ENCODE results near the gene UBAC2.
"Not testable (repeated sequence)": the region's sequence is repeated elsewhere in the genome, so short reads cannot be mapped to it uniquely, and the experiment has no call there.

UBAC2 gene

GRCh38 chr13:99378985-99379733, 178.5 kb downstream of the UBAC2 start:
- DNase-seq (ENCODE audit: low read depth in 3 of 3) = no peak

- DNase-seq (ENCODE audit: low read depth in 3 of 3) = no peak
These were observed 179.5 kb downstream of the UBAC2 start for GRCh38 chr13:99379856-99380801.

DNA sequence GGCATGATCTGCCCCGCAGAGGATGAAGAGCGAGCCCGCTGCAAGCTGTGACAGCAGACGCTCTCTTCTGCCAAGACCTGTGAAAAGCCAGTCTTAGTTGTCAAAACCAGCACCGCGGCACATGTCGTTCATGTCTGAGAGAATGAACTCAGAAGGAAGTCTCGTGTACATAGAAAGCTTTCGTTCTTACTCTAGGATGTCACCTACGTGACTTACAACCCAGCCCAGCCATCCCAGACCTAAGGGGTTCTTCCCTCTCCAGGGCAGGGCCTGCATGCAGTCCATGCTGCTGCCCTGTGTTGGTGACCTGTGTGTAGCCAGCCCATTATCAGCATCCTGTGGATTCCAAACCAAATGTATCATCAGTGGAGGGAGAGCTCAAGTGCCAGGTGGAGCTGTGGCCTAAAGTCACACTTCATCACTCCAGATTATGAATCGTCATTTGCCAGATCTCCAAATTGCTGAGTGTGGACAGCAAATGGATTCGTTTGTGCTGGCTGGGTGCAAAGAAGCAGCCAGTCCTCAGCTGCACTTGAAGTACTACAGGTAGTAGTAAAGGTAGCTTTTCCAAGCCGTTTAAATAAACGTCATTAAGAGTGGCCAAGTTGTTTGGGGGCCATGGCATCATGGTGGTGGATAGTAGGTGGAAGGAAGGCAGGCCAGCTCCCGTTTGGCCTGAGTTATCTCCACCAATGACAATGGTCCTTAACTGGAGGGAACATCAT, 180.4 kb downstream of the UBAC2 start:
- peak in 2 of 3 donors; percentile 58 to 63 for DNase-seq (ENCODE audit: low read depth in 3 of 3)

- no peak for DNase-seq (ENCODE audit: low read depth in 3 of 3)
These were observed 181.1 kb downstream of the UBAC2 start for GRCh38 chr13:99381766-99382165.

DNA sequence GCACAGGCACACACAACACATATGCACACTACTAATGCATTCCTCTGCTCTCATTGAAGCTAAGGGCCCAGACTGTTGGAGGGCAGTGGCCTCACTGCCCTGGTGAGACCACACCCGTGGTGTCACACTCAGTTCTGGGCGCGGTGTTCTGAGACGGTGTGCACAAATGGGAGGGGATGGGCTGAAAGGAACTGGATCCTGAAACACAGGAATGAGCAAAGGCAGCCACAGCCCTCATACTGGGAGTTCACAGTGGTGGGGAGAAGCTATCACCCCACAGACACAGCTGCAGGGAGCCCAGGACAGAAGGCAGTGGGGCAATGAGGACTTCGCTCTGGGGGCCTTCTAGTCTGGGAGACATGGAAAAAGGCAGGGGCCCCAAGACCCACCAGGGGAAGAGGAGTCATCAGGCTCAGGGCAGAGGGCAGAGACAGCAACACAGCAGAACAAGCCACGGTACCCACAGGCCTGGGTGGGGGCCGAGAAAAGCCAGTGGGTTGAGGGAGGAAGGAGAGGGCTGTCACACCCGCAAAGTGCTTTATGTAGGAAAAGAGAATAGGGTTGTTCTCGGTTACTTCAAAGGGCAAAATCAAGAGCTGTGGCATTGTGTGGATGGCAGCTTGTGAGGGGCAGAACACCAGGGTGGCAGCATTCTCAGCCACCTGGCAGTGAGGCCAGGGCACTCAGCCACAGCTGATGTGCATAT, 181.9 kb downstream of the UBAC2 start:
- no peak for DNase-seq (ENCODE audit: low read depth in 3 of 3)

DNA sequence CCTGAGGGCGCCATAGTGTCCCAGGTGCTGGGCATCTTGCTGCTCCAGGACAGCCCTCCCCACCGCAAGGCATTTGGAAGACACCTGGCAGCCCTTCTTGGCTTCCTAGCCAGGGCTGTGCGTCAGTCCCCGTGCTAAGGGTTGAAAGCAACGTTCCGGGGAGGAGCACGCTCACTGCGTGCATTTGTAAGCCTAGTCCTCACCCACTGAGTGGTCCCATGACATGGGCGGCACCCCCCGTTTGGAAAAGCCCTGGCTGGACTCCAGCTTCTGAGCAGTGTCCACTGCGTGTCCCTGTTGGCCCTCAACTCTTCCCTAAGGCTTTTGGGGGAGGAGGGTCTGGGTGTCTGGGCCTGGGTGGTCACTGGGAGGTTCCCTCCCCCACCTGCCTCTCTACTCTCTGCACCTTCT, 182.9 kb downstream of the UBAC2 start:
- DNase-seq (ENCODE audit: low read depth in 3 of 3) = no peak

DNA sequence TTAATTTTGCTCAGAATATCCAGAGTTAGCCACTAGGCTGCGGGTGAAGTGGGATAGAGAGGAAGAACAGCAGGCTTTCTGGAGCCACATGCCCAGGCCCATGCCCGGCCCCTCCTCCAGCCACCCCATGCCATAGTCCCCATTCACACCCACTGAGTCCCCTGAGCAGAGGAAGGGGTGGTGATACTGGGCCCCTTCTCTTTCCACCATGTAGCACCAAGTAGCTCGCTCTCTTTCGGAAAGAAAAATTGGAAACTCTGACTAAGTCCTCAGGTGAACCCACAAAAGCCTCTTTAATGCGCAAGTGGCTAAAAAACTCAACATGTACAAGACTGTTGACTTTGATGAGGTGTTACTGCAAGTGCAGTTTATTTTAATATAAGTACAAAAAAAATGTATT, 183.3 kb downstream of the UBAC2 start:
- no peak for DNase-seq (ENCODE audit: low read depth in 3 of 3)

GRCh38 chr13:99384468-99384867, 183.8 kb downstream of the UBAC2 start:
- DNase-seq (ENCODE audit: low read depth in 3 of 3) = no peak

GRCh38 chr13:99385161-99385560, 184.5 kb downstream of the UBAC2 start:
- no peak for DNase-seq (ENCODE audit: low read depth in 3 of 3)

DNA sequence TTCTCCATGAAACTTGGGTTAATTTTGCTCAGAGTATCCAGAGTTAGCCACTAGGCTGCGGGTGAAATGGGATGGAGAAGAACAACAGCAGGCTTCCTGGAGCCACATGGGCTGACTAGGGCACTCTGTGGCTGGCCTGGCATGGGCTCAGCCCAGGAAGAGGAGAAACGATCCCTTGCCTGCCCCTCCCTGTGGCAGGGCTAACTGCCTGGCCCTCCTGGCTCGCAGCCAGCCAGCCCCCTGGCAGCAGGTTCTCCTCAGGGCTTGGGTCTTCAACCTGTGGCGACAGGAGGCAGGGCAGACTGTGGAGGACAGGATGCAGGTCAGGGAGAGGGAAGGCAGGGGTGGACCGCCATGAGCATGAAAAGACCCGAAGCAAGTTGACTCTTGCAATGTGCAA, 185.3 kb downstream of the UBAC2 start:
- DNase-seq (ENCODE audit: low read depth in 3 of 3) = no peak

GRCh38 chr13:99386495-99386894, 185.8 kb downstream of the UBAC2 start:
- DNase-seq (ENCODE audit: low read depth in 3 of 3) = no peak

DNA sequence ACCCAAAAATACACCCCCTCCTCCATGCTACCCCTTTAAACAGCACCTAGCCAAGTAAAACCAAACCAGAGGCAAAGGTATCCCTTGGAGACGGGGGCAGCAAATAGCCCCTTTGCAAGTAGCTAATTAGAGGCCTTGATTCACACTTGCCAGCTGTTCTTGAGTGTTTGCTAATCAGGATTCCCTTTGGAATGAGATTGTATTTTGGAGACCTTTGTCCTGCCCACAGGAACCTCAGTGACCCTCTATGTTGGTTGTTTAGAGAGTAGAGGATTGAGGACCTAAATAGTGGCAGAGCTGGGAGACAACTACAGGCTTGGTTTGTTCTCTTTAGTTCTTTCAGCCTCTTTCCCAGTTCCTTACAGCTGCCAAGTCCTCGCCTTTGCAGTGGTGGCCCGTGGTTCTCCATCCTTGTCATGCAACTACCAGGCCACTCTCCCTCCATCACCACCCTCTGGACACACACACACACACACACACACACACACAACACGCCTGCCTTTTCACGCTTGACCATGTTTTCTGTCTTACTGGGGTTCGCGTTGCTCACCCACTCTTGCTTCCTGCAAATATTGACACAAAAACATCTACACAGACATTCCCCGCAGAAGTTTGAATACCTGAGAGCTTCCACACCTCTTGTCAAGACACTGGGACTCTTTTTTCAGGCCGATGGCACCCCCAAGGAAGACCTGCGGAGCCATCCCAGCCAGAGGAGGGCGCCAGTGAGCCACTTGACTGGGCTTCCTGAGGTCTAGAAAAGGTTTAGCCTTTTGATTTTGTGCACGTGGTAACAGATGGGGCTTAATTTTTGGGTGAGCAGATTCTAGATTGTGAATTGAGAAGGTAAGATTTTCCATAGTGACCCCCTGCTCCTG, 186.5 kb downstream of the UBAC2 start:
- DNase-seq (ENCODE audit: low read depth in 3 of 3) = peak; percentile 81 to 87 (median 82)

GRCh38 chr13:99388334-99388923, 187.8 kb downstream of the UBAC2 start:
- no peak for DNase-seq (ENCODE audit: low read depth in 3 of 3)

DNA sequence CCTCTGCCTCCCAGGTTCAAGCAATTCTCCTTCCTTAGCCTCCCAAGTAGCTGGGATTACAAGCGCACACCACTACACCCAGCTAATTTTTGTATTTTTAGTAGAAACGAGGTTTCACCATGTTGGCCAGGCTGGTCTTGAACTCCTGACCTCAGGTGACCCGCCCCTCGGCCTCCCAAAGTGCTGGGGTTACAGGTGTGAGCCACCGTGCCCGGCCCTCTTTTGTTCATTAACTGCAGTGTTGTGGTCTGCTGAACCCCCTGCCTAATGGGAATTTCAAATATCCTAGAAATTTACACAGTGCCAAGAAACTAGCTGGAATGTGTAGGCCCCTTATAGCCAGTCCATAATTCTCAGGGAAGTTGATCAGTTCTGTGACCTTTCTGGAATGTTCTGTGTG, 188.4 kb downstream of the UBAC2 start:
- not testable (repeated sequence) for DNase-seq (ENCODE audit: low read depth in 3 of 3)

- DNase-seq (ENCODE audit: low read depth in 3 of 3) = no peak
These were observed 189.1 kb downstream of the UBAC2 start for GRCh38 chr13:99389520-99390304.

DNA sequence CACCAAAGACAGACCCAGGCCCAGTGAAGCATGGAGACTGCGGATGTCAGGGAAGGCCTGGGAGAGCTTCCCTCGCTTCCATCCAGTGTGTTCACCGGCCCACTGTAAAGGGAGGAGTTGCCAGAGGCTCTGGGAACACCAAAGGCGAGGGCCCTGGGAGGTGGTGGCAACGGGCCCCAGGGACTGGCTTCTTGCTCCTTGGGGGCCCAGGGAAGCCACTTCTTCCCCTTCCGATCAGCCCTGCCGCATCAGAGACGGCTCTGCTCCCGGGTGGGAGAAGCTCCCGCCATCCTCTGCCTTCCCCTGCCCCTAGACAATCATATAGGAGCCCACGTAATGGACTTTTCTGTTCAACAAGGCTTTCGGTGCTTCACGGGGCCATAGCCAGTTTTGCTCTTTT, 189.9 kb downstream of the UBAC2 start:
- no peak for DNase-seq (ENCODE audit: low read depth in 3 of 3)

DNA sequence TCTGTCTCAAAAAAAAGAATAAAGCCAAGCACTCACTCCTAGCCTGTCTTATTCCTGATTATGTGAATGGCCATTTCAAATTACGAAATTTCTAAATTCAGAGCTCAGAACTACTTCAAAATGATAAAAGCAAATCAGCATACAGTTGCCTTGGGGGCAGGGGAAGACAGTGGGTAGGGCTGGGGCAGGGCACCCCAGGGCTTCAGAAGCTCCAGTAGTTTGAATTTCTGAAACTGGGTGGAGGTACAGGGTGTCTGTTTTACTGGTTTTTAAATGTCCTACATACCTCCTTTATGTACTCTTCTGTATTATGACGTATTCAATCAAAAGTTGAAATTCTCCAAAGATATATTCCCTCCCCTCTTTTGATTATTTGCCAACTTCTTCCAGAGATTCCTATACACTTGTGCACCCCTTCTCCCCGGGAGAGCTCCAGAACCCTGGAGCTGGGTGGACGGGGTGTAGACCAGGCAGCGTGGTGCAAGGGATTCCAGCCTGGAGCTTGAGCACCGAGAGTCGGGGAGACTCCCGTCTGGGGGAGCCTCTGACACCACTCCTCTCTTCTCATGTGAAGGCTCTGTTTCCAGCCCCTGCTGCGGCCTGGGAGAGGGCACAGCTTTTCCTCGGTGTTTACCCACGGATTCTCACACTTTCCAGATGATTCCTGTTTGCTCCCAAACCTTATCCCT, 191.3 kb downstream of the UBAC2 start:
- DNase-seq (ENCODE audit: low read depth in 3 of 3) = no peak

DNA sequence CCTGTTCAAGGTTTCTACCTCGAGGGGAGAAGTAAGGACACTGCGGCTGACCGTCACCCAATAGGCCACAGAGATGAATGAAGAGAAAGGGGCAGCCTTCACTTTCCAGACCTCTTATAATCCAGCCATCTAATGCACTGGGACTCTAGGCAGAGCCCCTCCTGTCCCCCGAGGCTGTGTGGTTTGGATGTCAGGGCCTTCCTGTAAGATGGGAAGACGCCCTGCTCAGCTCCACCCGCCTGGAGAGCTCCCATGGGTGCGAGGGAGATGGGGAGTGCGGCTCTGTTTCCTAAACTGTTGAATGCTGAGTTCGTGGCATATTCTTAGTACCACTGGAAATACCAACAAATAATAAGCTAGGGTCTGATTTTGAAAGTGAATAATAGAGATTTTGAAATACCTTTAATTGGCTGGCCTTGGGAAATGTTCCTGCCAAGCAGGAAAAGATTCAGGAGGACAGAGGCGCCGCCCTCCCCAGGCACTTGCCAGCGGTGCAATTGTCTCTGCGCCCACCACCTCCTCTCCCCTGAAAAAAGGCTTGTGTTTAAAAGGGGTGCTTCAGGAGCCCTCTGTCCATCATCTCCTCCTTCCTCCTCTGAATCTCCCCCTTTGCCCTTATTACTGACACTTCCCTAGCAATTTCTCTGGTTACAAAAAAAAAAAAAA, 191.9 kb downstream of the UBAC2 start:
- no peak for DNase-seq (ENCODE audit: low read depth in 3 of 3)

All from stimulated activated CD4-positive, alpha-beta T cell treated with anti-CD3 and anti-CD28 coated beads, TNF-alpha, amount 100 ng/mL, for 48 hours (primary cell).